ENCODE data around the gene CDK17.
"Not testable (repeated sequence)": the region's sequence is repeated elsewhere in the genome, so short reads cannot be mapped to it uniquely, and the experiment has no call there.

DNA sequence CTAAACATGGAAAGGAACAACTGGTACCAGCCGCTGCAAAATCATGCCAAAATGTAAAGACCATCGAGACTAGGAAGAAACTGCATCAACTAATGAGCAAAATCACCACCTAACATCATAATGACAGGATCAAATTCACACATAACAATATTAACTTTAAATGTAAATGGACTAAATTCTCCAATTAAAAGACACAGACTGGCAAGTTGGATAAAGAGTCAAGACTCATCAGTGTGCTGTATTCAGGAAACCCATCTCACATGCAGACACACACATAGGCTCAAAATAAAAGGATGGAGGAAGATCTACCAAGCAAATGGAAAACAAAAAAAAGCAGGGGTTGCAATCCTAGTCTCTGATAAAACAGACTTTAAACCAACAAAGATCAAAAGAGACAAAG, 82.4 kb downstream of the CDK17 start:
- TF ChIP-seq, protein P1, sequence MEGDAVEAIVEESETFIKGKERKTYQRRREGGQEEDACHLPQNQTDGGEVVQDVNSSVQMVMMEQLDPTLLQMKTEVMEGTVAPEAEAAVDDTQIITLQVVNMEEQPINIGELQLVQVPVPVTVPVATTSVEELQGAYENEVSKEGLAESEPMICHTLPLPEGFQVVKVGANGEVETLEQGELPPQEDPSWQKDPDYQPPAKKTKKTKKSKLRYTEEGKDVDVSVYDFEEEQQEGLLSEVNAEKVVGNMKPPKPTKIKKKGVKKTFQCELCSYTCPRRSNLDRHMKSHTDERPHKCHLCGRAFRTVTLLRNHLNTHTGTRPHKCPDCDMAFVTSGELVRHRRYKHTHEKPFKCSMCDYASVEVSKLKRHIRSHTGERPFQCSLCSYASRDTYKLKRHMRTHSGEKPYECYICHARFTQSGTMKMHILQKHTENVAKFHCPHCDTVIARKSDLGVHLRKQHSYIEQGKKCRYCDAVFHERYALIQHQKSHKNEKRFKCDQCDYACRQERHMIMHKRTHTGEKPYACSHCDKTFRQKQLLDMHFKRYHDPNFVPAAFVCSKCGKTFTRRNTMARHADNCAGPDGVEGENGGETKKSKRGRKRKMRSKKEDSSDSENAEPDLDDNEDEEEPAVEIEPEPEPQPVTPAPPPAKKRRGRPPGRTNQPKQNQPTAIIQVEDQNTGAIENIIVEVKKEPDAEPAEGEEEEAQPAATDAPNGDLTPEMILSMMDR (IDR thresholded peaks at IDR 0.05) = not testable (repeated sequence)
- not testable (repeated sequence) for TF ChIP-seq EZH2 (IDR thresholded peaks at IDR 0.05; ENCODE audit: borderline replicate concordance, insufficient read depth, low read depth, low read length, poor library complexity, severe bottlenecking)

All from B cell (primary cell).